HuH-7.5 (cell line): ENCODE data around the gene LYPD6.
"Not testable (repeated sequence)": the region's sequence is repeated elsewhere in the genome, so short reads cannot be mapped to it uniquely, and the experiment has no call there.

Experiments
- DNase-seq: peaks from one replicate; pipeline ENCODE4 v3.0.0; 2011; ENCODE audit warnings: low spot score

Gene LYPD6, protein sequence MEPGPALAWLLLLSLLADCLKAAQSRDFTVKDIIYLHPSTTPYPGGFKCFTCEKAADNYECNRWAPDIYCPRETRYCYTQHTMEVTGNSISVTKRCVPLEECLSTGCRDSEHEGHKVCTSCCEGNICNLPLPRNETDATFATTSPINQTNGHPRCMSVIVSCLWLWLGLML

GRCh38 chr2:149330127-149331022 lies at the start of gene LYPD6:
TSS of gene LYPD6 (plus strand) at chr2:149330587. CDS start at chr2:149437709, 107,122 bp downstream.
- DNase-seq: peak; percentile 80

DNA sequence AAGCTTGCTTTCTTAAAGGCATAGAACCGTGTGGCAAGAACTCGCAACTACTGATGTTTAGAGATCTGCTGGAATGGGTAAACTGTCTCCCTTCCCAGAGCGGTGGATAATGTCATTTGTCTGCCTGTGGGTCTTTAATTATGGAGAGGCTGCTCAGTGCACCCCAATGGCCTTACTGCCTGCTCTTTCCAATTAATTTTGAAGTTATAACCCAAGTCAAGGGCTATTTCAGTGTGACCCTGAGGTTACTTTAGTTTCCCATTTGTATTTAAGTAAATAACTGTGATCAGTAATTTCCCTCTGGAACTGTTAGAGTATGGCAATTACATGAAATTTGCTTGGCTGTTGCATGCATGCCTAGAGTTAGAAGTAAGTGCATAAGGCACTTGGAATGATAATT lies 48.9 kb upstream of the LYPD6 start:
- DNase-seq: no peak

DNA sequence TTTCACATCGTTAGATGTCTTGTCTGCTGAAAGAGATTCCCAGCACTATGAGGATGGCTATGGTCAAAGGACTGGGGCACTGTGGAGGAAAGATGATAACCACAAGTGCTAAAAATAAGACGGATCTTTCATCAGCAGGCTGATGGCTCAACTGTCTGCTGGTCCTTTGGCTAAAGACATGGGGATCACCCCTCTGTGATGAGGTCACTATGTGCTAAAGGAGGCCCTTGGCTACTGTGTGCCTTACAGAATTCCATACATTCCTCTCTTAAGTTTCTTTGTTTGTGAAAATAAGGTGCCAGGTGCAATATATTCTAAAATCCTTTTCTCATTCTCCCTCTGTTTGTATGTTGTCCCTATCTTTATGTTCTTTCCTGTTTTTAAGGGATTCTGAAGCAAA lies 39.7 kb upstream of the LYPD6 start:
- DNase-seq: no peak

DNA sequence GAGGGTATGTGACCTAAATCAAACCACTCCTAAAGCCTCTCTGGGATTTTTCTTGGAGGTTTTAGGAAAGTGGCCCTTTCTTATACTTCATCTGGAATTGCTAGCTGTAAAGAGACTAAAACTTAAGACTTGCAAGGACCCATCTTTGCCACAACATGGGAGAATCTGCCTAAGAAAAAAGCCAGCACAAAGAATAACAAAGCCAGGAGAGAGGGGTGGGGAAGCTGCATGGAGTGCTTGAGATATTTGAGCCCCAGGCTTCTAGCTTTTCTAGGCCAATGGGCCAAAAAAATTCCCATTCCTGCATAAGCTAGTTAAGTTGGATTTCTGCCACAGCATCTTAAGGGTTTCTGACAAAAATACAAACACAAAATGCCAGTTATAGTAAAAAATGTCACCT lies 38.5 kb upstream of the LYPD6 start:
- no peak for DNase-seq

- no peak for DNase-seq
Observed at GRCh38 chr2:149296031-149296430, 34.4 kb upstream of the LYPD6 start.

DNA sequence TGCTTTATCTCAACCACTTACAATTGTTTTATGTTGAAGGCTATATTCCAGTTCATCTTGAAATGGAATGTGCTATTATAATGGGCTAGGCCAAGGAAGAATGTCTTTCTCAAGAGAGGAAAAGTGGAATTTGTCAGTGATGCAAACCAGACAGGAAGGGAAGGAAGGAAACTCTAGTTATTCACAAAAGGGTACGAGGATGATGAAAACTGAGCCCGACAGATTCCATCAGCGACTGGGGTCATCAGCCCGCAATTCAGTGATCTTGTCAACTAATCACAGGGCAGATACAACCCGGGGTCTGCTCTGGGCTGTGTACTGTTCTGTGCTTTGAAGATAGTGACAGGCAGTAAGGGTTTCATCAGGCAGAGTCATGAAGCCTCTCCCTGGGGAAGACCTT lies 23.4 kb upstream of the LYPD6 start:
- no peak for DNase-seq

- DNase-seq: no peak
Observed at GRCh38 chr2:149310349-149310748, 20.0 kb upstream of the LYPD6 start.

- no peak for DNase-seq
Observed at GRCh38 chr2:149312039-149312438, 18.3 kb upstream of the LYPD6 start.

DNA sequence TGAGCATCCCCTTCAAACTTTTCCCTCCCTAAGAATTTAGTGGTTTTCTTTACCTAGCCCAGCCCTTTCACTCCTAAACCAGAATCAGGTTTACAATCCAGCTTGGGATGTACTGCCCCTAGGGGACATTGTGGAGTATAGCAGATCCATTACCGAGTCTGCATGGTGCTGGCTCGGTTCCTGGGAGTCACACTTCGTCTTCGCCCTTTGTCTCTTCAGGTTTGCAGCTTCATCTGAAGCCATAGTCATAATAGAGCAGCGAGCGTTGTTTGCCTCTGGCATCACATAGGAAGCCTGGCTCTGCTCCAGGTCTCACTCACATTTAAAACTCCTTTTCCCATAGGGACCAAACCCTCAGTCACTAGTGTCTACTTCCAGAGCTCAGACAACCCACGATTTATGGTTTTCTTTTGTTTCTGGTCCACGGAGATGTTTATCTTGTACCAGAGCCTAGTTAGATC lies 16.8 kb upstream of the LYPD6 start:
- DNase-seq: peak; percentile 82

DNA sequence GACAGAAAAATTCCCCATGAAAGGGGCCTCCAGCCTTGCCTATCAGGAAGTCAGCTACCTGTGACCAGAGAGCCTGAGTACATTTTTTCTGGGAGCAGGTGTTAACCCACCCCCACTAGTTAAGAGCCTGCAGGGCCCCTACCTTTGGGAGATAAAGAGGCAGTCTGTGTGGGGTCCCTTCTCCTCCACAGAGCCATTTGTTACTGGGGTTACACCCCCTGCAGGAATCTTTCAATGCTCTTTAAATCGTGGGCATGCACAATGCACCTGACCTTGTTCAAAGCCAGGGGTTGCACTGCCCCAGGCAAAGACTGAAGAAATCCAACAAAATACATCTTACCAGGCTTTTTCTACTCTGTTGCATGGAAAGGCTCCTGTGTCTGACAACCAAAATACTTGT lies 15.7 kb upstream of the LYPD6 start:
- DNase-seq: no peak

GRCh38 chr2:149315461-149315860 lies 14.9 kb upstream of the LYPD6 start:
- DNase-seq: no peak

- not testable (repeated sequence) for DNase-seq
Observed at GRCh38 chr2:149318566-149318965, 11.8 kb upstream of the LYPD6 start.

- no peak for DNase-seq
Observed at GRCh38 chr2:149320362-149320761, 10.0 kb upstream of the LYPD6 start.

- DNase-seq: peak; percentile 73
Observed at GRCh38 chr2:149329068-149329467, 1.3 kb upstream of the LYPD6 start.

DNA sequence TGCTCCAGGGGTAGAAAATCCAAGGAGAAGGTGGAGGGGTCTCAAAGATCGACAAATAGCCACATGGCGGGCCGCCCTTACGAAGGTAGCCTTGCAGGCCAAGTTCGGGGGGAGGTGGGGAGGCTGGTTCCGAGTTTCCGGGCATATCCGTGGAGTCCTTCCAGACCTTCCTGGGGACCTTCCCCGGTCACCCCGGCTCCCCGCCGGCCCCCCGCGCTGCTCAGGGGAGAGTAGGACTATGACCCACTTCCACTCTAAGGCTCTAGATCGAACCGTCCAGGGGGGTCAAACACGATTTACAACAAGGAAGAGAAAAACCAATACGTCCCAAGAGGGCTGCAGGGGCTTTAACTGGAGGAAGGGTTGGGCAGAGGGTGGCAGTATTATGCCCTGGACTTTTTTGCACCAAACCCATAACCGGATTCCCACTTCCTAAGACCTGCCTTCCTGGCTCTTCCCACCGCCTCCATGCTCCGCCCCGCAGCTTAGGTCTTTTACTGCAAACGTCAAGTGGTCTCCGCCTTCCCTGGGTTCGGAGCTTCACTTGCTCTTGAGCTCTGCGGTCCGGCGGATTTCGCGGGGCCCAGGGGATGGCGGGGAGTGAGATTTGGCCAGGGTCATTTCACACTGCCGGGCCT lies 779 bp upstream of the LYPD6 start:
- peak; percentile 85 for DNase-seq

DNA sequence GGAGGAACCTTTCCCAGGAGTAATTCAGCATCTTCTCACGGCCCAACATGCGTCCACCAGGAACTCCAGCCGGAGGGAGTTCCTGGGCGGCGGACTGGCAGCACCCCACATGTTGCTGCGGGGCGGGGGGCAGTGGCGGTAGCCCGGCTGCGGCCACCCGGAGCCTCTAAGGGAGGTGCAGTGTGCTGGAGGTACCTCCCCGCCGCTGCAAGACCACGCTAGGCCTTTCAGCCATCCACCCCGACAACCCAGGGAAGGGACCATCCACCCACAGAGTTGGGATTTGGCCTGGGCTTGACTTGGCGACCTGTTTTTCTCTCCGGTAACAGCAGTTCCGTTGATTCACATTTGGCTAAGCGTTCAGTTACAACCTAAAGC lies 625 bp downstream of the LYPD6 start:
- DNase-seq: peak; percentile 44

- DNase-seq: no peak
Observed at GRCh38 chr2:149332364-149332763, 2.0 kb downstream of the LYPD6 start.

GRCh38 chr2:149333636-149334035 lies 3.2 kb downstream of the LYPD6 start:
- DNase-seq: no peak

DNA sequence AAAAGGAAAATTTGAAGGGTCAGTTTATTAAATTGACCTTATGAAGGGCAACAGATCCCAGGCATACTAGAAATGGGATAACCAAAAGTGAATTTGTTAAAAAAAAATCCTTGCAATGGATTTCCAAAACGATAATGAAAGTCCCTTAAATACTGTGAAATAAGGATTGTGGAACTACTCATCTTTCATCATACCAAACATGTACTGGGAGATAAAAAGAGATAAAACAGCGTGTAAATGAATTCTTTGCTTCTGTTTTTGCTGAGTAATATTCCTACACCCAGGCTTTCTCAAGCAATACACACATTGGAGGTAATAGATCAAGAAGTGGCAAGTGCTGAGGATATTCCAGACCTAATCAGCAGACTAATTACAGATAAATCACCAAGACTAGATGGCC lies 3.8 kb downstream of the LYPD6 start:
- no peak for DNase-seq

DNA sequence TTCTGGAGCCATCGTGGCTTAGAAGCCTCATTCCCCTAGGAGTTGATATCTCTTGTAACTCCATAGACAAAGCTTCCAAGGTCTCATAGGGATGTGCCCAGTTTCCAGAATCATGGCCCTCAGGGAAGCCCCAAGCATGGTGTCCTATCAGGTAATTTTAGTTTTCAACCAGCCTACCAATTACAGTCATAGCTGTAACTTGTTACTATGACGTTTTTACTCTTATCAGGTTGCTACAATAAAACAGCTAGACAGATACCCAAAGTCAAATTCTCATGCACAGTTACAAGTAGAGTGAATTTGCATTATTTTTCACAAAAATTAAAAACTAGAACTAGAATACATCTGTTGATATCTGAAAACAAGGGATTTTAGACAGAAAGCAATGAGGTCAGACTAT lies 8.9 kb downstream of the LYPD6 start:
- no peak for DNase-seq

DNA sequence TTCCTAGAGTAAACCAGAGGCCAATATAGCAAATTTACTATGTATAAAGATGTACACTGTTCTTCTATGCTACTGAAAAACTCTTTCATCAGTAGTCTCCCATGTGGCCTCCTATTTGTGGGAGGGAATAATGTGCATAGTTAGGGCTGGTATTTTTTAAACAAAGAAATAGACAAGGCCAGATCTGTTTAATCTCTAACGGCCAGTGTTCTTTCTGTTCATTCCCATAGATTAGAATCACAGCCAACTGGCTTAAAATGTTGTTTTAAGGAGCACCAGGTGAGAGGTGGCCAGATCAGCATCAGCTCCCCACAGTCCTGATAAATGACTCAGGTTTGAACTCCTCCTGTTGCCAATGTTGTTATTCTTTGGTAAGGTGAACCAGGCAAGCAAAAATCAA lies 12.1 kb downstream of the LYPD6 start:
- no peak for DNase-seq

GRCh38 chr2:149344105-149344504 lies 13.7 kb downstream of the LYPD6 start:
- DNase-seq: no peak

- no peak for DNase-seq
Observed at GRCh38 chr2:149346272-149346671, 15.9 kb downstream of the LYPD6 start.
